ENCODE measurements around the gene C2orf76.
"Not testable (repeated sequence)": the region's sequence is repeated elsewhere in the genome, so short reads cannot be mapped to it uniquely, and the experiment has no call there.

The C2orf76 gene

DNA sequence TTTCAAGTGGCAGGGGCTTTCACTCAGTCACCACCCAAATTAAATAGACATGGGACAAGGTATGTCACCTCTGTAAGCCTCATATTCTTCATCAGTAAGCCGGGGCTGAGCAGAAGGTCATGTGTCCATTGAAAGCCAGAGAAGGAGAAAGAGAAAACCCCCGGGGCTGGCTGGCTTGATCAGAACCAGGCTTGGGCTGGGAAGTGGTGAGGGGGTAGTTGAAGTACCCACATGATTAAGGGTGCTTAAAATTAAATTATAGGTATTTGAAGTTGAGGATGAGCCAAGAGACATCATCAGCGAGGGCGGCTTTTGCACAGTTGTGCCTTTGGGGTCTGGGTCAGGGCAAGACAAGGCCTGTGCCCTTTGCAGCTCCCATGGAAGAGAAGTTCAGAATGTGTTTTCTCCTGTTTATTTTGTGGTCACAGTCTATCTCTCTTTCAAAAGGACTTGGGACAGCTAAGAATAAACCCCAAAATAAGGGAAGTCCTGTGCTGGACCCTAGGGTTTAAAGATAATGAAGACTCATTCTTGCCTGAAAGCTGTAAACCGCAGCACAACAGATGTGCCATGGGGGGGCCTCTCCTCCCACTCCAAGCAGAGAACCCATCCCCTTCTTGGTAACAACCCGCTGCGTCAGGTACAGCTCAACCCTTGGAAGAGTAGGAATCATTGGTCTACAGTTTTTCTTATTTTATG lies 10.8 kb upstream of the C2orf76 start:
- no peak for DNase-seq

DNA sequence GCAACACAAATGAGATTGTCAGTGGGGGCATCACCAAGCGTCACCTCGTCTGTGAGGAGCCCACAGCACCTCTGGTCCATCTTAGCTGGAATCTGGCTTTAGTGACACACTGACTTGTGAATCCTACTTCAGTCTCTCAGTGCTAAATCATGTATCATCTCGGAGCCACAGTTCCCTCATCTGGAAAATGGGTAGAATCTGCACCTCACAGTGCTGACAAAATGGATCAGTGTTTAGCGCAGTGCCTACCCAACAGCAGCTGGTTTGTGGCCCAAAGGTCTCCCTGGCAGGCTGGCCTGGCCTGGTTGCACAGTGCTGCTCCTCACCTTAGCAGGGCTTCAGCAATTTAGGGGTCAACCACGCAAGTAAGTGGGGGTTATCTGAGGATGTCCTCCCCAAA lies 10.2 kb upstream of the C2orf76 start:
- no peak for DNase-seq

DNA sequence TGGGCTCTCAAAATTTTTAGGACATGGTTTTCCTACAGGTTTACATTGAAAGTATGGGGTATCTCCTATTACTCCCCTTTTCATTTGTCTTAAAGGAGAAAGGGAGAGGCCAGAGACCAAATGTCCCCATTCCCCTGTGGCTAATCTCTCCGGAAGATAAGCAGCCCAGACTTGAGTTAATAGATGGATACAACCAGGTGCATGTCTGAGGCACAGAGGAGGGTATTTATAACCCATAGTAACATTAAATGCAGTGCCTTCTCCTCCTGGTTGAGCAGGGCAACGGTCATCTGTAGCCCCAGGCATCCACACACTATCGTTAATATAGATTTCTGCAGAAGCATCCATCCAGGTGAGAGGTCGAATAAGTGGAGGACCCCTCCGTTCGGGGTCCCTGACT lies 9.8 kb upstream of the C2orf76 start:
- DNase-seq, result not testable (repeated sequence)

DNA sequence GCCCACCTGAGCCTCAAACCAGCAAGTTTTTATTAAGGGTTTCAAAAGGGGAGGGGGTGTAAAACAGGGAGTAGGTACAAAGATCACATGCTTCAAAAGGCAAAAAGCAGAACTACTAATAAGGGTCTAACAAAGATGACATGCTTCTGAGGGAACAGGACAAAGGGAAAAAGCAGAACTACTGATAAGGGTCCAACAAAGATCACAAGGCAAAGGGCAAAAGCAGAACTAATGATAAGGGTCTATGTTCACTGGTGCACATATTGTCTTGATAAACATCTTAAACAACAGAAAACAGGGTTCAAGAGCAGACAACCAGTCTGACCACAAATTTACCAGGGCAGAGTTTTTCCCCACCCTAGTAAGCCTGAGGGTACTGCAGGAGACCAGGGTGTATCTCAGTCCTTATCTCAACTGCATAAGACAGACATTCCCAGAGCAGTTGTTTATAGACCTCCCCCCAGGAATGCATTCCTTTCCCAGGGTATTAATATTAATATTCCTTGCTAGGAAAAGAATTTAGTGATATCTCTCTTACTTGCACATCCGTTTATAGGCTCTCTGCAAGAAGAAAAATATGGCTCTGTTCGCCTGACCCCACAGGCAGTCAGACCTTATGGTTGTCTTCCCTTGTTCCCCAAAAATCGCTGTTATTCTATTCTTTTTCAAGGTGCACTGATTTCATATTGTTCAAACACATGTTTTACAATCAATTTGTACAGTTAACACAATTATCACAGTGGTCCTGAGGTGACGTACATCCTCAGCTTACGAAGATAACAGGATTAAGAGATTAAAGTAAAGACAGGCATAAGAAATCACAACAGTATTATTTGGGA lies 7.5 kb upstream of the C2orf76 start:
- not testable (repeated sequence) for DNase-seq

DNA sequence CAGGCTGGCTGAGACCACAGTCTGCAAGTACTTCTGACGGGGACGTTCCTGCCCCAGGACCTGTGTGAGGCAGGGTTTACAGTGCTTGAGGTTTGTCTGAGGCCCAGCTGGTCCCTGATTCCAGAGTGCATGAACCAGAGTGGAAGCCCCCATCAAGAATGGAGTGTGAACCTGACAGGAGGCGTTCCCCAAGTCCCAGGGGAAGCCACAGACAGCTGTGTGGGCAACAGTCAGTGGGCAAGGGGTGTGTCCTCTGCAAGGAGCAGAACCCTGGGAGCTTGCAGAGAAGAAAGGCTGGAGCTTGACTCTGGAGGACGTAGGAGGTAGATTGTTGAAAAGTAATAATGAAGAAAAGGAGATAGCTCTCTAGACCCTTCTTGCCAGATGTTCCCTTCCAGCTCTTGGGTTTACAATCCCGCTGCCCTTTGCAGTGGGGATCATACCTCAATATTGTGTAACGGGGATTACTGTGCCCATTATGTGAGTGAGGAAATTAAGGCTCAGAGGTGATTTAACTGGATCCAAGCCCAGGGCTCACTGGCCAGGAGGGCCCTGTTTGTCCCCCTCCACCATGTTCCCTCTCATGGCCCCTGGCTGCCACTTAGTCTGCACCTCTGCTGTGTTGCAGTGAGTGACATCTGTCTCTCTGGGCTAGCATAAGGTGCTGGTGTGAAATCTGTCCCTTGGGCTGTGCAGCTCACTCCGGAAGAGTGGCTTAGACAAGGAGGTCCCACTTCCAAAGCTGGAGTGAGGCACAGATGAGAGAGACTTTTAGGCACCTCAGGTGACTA lies 6.3 kb upstream of the C2orf76 start:
- no peak for DNase-seq

DNA sequence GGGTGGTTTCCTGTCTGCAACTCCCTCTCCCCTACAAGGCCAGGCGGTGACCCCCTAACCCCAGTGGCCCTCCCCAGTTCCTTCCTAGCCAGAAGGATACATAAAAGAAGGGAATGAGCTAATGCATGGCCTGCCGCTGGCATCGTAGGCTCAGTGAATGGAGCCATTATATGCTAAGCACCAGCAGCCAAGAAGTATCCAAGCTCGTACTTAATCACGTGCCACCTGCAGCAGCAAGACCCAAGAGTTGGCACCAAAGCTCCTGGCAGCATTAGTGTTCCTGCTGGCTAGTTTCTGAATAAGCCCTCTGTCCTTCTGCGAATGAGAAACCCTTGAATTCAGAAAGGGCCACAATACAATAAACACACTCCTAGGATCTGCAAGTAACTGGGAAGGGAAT lies 4.5 kb upstream of the C2orf76 start:
- no peak for DNase-seq

DNA sequence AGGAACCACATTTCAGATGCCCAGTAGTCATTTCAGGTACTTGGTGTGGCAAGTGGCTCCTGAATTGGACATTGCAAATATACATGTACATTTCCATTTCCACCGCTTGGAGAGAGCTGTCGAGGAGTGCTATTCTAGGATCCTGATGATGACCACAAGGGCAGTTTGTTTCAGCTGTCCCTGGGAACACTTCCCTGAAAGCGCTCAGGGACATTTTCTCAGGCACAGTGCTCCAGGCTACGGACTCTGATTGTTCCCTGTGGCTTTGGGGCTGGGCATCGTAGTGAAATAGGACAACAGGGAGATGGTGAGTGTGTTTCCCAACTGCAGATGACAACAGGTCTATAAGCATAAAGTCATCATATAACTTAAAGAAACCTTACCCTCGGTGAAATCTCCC lies 3.2 kb upstream of the C2orf76 start:
- DNase-seq, result no peak

DNA sequence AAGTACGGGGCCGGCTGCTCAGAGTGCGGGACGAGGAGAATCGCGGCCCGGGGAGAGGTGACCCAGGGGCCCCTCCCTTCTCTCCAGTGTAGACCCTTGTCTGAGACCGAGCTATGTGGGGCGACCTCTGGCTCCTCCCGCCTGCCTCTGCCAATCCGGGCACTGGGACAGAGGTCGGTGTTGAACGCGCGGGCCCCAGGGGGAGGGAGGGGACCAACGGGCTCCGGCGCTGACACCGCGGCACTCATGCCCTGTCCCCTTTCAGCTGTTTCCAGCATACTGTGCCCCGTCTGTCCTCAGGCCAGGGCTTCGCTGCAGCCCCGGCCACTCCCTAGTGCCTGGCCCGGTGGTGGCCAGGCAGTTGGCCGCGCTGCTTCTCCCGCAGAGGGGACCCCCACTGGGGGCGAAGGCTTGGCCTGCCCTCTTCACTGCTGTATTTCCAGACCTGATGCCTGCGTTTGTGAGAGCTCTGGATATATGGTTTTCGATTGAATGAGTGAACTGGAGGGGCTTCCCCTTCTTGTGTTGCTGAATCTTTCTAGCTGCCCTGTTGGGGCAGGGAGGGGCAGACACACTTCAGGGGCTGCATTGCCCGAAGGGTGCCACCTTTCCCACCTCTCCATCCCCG lies 952 bp upstream of the C2orf76 start:
- DNase-seq, result peak; percentile 36

DNA sequence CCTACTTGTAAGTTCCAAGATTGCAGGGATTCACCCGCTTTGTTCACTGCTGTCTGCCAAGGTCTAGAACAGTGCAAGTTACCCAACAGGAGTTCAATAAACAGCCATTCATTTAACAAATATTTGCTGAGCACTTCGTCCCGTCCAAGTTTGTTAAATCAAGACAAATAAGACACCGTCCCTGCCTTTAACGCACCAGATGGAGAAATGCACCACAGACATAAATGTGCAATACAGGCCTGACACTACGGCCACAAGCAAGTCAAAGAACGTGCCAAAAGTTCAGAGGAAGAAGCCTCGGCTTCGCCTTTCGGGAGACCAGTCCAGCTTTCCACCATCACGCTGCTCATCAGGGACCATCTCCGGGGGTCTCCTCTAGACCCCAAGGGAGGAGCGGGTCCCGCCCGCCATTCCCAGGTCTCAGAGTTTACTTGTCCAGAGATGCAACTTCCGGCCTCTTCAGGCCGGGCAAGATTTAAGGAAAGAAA lies 429 bp downstream of the C2orf76 start:
- peak; percentile 34 for DNase-seq

DNA sequence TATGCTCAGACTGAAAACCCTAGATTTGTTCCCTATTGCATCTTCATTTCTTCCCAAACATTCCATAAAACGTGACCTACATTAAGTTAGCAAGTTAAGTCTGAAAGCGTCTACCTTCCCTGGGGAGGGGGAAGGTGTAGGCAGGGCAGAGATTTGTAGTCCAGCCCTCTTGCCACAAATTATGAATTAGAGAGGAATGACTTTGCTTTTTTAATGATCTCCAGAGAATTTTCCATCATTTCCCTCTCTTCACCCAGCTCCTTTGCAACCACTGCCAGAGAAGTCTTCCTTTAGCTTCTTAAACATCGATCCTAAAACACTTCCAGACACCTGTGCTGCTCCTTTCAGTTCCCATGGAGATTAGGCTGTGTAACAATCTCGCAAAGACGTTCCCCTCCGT lies 1.2 kb downstream of the C2orf76 start:
- no peak for DNase-seq

DNA sequence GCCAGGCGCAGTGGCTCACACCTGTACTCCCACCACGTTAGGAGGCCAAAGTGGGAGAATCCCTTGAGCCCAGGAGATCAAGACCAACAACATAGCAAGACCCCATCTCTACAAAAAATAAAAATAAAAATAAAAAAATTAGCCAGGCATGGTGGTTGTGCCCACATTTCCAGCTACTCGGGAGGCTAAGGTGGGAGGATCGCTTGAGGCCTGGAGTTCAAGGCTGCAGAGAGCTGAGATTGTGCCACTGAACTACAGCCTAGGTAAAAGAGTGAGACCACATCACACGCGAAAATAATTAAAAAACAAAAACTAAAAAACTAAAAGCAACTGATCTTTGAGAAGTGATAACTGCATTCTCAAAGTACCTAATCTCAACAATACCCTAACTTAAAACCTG lies 1.8 kb downstream of the C2orf76 start:
- DNase-seq, result no peak

DNA sequence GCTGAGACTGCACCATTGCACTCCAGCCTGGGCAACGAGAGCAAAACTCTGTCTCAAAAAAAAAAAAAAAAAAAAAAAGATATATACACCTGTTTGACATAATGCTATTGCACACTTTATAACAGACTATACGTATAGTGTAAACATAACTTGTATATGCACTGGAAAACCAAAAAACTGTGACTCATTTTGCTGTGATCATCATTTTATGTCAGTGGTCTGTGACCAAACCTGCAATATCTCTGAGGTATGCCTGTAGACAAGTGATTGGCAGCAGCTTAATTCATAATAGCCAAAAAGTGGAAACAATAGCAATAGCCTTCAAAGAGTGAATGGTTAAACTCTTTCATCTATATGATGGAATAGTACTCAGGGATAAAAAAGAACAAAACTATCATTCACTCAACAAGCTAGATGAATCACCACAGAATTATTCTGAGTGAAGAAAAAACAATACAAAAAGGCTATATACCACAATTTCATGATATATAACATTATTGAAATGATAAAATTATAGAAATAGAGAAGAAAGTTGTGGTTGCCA lies 6.1 kb downstream of the C2orf76 start:
- DNase-seq, result no peak

DNA sequence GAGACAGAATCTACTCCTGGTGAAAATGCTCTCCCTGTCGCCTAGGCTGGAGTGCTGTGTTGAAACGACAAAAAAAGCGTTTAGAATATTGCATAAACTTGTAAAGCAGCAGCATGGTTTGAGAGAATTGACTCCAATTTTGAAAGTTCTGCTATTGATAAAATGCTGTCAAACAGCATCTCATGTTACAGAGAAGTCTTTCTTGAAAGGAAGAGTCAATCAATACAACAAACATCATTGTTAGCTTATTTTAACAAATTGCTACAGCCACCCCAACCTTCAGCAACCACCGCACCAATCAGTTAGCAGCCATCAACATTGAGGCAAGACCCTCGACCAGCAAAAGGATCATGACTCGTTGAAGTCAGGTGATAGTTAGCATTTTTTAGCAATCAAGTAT lies 6.9 kb downstream of the C2orf76 start:
- DNase-seq, result no peak

DNA sequence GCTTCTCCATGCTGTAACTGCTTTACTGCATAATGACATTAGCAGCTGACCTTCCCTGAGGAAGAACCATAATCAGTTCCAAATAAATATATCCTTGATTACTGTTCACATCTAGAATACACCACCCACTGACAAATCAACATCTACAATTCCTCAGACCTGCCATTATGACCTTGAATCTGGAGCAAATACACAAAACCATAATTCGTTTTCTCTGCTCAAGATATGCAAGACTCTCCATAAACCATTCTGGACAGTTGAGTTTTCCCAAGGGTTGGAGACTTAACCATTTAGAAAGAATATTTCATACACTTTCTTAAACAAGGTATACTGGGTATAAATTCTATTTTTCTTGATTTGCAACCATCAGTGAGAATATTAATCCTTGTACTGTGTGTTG lies 11.8 kb downstream of the C2orf76 start:
- no peak for DNase-seq

DNA sequence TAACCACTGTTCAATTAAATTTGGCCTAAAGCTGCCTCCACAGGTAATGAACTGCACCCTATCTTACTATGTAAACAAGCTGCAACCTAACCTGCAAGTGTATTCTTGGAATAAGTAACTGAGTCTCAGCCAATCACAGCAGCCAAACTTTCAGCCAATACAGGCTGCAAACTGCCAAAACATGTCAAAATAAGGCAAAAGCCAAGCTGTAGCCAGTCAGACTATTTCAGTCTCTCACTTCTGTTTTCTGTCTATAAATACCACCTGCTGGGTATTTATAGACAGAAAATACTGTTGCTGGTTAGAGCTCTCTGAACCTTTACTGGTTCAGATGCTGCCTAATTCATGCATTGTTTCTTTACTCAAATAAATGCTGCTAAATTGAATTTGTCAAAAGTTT lies 14.3 kb downstream of the C2orf76 start:
- DNase-seq, result peak; percentile 29

DNA sequence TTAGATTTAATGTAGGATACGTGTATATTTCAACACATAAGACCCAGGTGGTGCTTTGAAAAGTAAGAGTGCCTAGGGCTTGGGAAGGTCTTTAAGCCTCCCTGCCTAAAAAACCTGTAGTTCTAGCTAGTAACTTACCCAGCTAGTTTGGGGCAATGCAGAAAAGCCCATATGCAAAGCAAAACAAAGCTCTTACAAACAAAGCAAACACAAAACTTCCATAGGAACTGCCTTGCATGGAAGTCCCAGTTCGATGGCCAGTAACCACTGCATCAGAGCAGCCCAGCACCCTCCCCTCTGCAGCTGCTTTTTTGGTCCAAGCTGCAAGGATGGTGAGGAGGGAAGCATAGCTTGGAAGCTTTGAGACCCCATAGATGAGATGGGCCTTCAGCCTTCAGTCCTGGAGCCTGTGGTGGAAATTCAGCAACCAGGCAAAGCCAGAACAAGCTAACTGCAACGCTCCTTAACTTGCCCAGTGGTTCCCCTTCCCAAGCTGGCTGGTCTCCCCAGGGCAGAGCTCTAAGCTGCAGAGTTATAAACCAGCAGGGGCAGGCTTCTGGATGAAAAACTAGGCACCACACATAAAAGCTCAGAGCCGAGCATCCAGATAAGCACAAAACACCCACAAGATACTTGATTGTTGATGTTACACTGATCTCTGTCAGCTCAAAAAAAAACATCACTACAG lies 16.2 kb downstream of the C2orf76 start:
- DNase-seq, result no peak

DNA sequence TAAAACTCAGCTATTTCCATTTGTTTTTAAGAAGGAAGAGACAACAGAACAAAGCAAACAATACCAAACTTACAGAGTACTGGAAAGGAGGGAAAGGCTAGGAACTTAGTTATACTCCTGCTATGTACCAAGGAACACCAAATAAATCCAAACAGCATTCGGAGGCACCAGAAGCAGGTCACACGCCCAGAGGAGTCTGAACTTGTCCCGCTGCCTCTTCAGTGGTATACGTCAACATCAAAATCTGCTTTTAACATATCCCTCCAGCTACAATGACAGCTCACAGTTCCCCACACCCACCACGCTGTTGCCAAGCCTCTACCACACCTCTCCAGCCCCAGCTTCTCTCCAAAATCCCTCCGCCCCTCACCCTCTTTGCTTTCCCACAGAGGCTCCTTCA lies 17.3 kb downstream of the C2orf76 start:
- no peak for DNase-seq

DNA sequence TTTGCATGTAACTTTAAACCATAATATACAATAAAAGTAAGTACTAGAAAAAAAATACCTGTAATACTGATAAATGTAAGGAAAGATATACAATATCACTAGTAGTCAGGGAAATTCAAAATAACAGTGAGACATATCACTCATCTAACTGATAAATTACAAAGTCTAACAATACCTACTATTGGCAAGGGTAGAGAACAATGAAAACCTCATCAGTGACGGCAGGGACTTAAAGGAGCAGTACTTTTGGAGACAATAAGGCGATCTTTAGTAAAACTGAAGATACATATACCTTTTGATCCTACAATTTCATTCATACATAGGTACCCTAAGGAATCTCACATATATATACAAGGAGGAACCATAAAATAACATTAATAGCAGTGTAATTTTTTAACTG lies 24.9 kb downstream of the C2orf76 start:
- DNase-seq, result no peak

DNA sequence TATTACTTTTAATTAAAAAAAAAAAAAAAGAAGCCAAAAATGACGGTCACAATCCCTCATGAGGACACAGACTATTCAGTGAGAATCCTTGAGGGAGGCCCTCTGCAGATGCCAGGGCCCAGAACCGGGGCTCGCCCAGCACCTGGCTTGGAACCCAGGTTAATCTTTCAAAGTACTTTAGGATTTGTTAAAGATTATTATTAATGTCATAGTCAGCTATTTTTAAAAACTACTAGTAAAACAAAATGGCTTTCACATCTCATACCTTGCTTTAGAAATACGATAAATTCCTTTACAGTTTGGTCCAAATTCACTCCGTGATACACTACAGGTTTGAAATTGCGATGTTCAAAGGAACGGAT lies 27.1 kb downstream of the C2orf76 start:
- DNase-seq, result no peak

DNA sequence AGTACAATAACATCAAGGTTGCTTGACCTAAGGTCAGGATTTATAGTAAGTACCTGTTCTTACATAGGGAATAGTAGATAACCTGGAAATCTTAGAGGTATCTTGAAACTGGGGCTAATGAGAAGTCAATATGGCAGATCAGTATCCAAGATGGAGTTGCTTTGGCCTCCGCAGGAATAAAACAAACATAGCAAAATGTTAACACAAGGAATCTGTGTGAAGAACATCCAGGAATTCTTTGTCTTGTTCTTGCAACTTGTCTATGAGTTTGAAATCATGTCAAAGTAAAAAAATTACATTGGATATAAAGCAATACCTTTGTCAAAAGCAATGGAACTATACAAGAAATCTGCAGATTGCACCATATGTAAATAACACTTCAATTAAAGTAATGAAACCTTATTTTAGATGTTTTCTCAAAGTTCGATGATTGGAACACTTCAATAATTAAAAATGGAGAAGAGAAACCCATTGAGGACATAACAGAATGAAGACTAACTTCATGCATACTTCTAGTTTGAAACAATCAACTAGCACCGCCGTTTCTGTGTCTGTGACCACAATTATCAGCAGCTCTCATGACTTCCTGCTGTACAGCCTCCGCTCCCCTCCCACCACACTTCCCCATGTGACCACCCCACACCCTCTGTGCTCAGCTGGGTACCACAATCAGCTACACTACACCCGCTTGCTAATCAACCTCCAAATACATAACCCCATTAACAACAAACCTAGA lies 27.6 kb downstream of the C2orf76 start:
- no peak for DNase-seq

DNA sequence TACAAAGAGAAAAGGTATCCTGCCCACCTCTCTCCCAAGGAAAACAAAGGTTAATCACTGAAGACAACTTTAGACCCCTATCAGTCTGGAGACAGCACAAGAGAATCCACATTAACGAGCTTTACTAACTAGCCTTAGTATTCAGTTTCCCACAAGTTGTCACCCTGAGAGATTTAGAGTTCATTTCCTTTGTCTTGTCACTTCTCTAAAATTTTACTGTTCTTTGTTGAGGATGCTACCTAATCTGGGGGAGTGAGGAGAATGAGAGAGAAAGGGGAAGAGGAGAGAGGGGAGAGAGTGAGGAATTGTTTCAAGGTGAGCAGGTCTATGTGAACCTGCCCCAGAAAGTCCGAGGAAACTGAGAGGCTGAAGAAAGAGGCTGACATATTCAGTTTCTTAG lies 28.4 kb downstream of the C2orf76 start:
- DNase-seq, result no peak

DNA sequence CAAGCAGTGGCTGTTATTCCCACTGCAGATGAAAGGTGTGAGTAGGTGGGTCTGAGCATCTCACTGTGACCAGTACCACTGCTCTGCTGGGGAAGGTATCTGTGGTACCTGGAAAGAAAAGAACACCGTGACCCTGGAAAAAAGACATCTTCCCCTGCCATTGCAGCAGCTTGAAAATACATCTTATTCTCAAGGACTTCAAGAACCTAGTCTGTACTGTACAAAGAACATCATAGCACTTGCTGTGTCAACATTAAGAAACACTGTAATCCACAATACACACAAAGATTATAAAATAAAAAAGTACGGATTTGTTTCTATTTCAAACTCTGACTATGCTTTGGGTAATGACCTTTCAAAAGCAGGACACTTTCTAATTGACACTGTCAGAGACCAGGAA lies 28.9 kb downstream of the C2orf76 start:
- no peak for DNase-seq
